SK-N-SH treated with all-trans-retinoic acid at 6 μM for 48 hours (cell line): Measurements from ENCODE around the gene MYH14.

ENCODE experiments used
- ARNTL ChIP-seq: fragments of 450-650 bp; formaldehyde crosslinking; IDR thresholded peaks from 2 replicates; pipeline ENCODE4 v1.5.0; 2020; ENCODE audit warnings: low read depth, mild to moderate bottlenecking, moderate library complexity, borderline replicate concordance
- CREB5 ChIP-seq: fragments of 250-450 bp; sonication (Bioruptor Pico); IDR thresholded peaks from 2 replicates; pipeline ENCODE4 v1.5.1; 2020; ENCODE audit warnings: low read depth, mild to moderate bottlenecking, moderate library complexity
- GLIS3 ChIP-seq: fragments of 250-450 bp; sonication (Bioruptor Pico); IDR thresholded peaks from 2 replicates; pipeline ENCODE4 v1.5.0; 2020; ENCODE audit warnings: mild to moderate bottlenecking, moderate library complexity
- ISL1 ChIP-seq: fragments of 250-450 bp; sonication (Bioruptor Pico); IDR thresholded peaks from 2 replicates; pipeline ENCODE4 v2.1.2; 2022; ENCODE audit warnings: mild to moderate bottlenecking, moderate library complexity
- OSR1 ChIP-seq: fragments of 250-450 bp; sonication (Bioruptor Pico); IDR thresholded peaks from 2 replicates; pipeline ENCODE4 v1.8.0; 2022; ENCODE audit warnings: moderate library complexity, mild to moderate bottlenecking, inconsistent platforms
- PATZ1 ChIP-seq: fragments of 250-450 bp; sonication (Bioruptor Pico); IDR thresholded peaks from 2 replicates; pipeline ENCODE4 v1.8.0; 2020; ENCODE audit warnings: mild to moderate bottlenecking, moderate library complexity, borderline replicate concordance
- RARB ChIP-seq: fragments of 250-450 bp; sonication (Bioruptor Pico); IDR thresholded peaks from 2 replicates; pipeline ENCODE4 v1.8.0; 2021; ENCODE audit warnings: mild to moderate bottlenecking, moderate library complexity
- SNAI2 ChIP-seq: fragments of 250-450 bp; sonication (Bioruptor Pico); IDR thresholded peaks from 2 replicates; pipeline ENCODE4 v1.5.0; 2020; ENCODE audit warnings: mild to moderate bottlenecking, moderate library complexity
- TF ChIP-seq, protein P1 (sequence below): fragments of 250-450 bp; sonication (Bioruptor Pico); IDR thresholded peaks from 2 replicates; pipeline ENCODE4 v1.5.0; 2020; ENCODE audit warnings: mild to moderate bottlenecking, moderate library complexity

DNA sequence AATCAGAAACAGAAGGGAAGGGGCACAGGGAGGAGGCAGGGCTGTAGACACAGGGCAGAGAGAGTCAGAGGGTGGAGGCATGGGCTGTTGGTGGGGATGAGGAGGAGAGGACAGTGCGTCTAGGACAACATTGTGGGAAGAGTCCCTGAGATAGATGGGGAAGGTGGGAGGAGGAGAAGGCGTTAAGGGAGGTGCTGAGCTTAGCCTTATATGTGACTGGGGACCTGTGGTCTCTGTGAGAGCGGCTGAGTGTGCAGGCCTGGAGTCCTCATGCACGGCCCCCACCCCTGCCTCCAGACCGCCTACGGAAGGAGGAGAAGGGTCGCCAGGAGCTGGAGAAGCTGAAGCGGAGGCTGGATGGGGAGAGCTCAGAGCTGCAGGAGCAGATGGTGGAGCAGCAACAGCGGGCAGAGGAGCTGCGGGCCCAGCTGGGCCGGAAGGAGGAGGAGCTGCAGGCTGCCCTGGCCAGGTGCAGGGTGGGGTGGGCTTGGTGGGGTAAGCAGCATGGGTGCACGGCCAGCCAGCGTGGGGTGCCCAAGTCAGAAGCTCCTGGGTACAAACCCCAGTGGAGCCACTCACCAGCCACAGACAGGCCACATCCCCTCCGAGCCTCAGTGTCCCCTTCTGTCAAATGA, 69.0 kb downstream of the MYH14 start:
- no peak for TF ChIP-seq PATZ1 (CRISPR knock-in tag)
- TF ChIP-seq, protein P1, sequence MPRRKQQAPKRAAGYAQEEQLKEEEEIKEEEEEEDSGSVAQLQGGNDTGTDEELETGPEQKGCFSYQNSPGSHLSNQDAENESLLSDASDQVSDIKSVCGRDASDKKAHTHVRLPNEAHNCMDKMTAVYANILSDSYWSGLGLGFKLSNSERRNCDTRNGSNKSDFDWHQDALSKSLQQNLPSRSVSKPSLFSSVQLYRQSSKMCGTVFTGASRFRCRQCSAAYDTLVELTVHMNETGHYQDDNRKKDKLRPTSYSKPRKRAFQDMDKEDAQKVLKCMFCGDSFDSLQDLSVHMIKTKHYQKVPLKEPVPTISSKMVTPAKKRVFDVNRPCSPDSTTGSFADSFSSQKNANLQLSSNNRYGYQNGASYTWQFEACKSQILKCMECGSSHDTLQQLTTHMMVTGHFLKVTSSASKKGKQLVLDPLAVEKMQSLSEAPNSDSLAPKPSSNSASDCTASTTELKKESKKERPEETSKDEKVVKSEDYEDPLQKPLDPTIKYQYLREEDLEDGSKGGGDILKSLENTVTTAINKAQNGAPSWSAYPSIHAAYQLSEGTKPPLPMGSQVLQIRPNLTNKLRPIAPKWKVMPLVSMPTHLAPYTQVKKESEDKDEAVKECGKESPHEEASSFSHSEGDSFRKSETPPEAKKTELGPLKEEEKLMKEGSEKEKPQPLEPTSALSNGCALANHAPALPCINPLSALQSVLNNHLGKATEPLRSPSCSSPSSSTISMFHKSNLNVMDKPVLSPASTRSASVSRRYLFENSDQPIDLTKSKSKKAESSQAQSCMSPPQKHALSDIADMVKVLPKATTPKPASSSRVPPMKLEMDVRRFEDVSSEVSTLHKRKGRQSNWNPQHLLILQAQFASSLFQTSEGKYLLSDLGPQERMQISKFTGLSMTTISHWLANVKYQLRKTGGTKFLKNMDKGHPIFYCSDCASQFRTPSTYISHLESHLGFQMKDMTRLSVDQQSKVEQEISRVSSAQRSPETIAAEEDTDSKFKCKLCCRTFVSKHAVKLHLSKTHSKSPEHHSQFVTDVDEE (CRISPR knock-in tag), result no peak
- no peak for TF ChIP-seq RARB (CRISPR knock-in tag)
- TF ChIP-seq ISL1, result no peak
- no peak for TF ChIP-seq SNAI2
- no peak for TF ChIP-seq OSR1 (CRISPR knock-in tag)
- TF ChIP-seq GLIS3 (CRISPR knock-in tag), result no peak
- no peak for TF ChIP-seq ARNTL
- no peak for TF ChIP-seq CREB5
